Astrocyte of the cerebellum (primary cell): ENCODE data around the gene FZR1.

ENCODE experiments used
- DNase-seq: peaks from one replicate; pipeline ENCODE4 v3.0.0-alpha.2; 2011; ENCODE audit warnings: low read depth
- H3K4me3 ChIP-seq: 2 replicates; pipeline ENCODE4 v1.5.1; 2011; ENCODE audit warnings: mild to moderate bottlenecking, low read depth, low read length, moderate library complexity
- in situ Hi-C: cut with HindIII; loops from 2 replicates; pipeline ENCODE4 v1.10.0; 2017; ENCODE audit warnings: low sequenced_read_pairs
- TF ChIP-seq, protein P1 (sequence below): IDR thresholded peaks from 2 replicates; pipeline ENCODE4 v1.5.1; 2012; ENCODE audit warnings: low read length, low read depth, moderate library complexity, mild to moderate bottlenecking; ENCODE audit errors: missing control alignments

FZR1 gene

DNA sequence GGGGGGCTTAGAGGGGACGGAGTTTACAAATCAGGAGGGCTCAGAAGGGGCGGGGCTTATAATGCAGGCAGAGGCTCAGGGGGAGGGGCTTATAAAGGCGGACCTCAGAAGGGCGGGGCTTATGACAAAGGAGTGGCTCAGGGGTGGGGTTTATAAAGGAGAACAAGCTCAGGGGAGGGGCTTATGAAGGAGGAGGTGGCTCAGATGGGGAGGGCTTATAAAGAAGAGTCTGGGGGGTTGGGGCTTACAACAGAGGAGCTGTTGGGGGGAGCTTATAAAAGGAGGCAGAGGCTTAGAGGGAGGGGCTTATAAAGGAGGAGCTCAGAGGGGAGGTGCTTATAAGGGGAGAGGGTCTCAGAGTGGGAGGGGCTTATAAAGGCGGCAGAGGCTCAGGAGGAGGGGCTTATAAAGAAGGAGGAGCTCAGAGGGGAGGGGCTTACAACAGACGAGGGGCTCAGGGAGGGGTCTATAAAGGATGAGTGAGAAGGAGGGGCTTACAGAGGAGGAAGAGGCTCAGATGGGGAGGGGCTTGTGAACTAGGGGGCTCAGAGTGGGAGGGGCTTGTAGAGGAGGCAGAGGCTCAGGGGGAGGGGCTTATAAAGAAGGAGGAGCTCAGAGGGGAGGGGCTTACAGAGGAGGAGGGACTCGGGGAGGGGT, 26.8 kb upstream of the FZR1 start:
- TF ChIP-seq, protein P1, sequence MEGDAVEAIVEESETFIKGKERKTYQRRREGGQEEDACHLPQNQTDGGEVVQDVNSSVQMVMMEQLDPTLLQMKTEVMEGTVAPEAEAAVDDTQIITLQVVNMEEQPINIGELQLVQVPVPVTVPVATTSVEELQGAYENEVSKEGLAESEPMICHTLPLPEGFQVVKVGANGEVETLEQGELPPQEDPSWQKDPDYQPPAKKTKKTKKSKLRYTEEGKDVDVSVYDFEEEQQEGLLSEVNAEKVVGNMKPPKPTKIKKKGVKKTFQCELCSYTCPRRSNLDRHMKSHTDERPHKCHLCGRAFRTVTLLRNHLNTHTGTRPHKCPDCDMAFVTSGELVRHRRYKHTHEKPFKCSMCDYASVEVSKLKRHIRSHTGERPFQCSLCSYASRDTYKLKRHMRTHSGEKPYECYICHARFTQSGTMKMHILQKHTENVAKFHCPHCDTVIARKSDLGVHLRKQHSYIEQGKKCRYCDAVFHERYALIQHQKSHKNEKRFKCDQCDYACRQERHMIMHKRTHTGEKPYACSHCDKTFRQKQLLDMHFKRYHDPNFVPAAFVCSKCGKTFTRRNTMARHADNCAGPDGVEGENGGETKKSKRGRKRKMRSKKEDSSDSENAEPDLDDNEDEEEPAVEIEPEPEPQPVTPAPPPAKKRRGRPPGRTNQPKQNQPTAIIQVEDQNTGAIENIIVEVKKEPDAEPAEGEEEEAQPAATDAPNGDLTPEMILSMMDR: no peak
- H3K4me3 ChIP-seq: no peak overlapping the region
- in situ Hi-C loops: no loop called here
- DNase-seq: no peak

DNA sequence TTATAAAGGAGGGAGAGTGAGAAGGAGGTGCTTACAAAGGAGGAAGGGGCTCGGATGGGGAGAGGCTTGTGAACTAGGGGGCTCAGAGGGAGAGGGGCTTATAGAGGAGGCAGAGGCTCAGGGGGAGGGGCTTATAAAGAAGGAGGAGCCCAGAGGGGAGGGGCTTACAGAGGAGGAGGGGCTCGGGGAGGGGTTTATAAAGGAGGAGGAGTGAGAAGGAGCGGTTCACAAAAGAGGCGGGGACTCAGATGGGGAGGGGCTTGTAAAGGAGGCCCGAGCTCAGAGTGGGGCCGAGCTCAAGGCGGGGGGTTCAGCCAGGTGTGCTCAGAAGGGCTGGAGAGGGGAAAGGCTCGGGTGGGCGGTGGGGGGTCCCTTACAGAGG, 26.3 kb upstream of the FZR1 start:
- no peak for DNase-seq
- TF ChIP-seq, protein P1: no peak

DNA sequence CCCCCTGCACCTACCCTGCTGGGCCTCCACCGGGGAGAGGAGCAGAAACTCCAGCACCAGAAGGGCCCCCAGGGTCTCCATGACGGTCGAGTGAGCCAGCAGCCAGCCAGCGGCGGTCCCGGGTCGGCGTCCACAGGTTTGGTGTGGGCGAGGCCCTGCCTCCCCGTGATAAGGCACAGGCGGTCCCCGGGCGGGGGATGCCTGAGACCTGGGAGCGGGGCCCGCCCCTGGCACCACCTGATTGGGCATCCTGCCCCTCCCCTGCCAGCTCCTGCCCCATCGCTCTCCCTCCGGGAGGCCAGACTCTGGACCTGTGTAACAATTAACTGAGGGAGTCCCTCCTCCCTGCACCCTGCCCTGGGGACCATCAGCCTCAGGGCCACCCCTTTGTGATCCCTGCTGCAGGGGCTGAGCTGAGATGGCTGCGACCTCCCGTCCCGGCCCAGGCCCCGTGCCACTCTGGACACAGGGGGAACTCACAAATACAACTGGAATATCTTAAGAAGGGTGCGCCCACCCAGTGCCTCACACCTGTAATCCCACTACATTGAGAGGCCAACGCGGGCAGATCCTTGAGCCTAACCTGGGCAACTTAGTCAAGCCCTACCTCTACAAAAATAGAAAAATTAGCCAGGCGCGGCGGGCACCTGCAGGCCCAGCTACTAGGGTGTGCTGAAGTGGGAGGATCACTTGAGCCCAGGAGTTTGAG, 25.6 kb upstream of the FZR1 start, which contains the start of gene SMIM24:
TSS of gene SMIM24 (minus strand) at position 143 of the 709 bp plus-strand sequence. CDS start at position 81, 62 bp downstream.
- no peak within 1 kb of the TSS for H3K4me3 ChIP-seq
- in situ Hi-C loops: no loop called here
- TF ChIP-seq, protein P1: no peak
- DNase-seq: no peak

More for the DNA sequence above, 26.3 kb upstream of the FZR1 start:
- H3K4me3 ChIP-seq: no peak overlapping the region
- in situ Hi-C loops: no loop called here

DNA sequence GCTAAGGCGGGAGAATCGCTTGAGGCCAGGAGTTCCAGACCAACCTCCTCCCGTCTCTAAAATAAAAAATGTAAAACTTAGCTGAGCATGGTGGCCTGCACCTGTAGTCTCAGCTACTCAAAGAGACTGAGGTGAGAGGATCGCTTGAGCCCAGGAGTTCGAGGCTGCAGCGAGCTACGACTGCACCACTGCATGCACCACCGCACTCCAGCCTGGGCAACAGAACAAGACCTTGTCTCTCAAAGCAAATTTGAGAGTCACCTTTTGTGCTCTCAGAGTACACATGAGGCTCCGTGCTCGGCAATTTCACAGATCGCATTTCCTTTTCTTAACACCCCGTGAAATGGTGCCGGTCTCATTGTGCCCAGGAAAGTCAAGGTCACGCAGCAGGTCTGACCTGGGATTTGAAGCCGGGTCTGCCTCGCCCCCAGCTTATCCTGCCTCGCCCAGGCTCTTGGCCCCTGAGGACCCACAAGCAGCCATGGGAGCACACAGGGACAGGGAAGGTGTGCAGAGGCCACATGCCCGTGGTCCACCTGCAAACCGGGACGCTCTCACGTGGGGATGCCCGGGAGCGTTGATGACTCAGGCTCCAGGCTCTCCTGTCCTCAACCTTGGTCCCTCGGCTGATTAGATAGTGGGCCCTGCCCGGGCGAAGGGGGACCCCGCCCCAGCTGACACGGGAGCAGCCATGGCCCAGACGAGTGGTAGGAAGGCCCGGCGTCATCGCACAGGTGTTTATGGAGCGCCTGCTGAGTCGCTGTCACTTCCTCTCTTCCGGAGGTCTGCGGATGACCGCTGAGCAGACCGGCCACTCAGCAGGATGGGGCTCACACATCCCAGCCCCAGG, 24.6 kb upstream of the FZR1 start:
- TF ChIP-seq, protein P1: no peak
- H3K4me3 ChIP-seq: no peak overlapping the region
- DNase-seq: no peak
- in situ Hi-C loops: no loop called here

DNA sequence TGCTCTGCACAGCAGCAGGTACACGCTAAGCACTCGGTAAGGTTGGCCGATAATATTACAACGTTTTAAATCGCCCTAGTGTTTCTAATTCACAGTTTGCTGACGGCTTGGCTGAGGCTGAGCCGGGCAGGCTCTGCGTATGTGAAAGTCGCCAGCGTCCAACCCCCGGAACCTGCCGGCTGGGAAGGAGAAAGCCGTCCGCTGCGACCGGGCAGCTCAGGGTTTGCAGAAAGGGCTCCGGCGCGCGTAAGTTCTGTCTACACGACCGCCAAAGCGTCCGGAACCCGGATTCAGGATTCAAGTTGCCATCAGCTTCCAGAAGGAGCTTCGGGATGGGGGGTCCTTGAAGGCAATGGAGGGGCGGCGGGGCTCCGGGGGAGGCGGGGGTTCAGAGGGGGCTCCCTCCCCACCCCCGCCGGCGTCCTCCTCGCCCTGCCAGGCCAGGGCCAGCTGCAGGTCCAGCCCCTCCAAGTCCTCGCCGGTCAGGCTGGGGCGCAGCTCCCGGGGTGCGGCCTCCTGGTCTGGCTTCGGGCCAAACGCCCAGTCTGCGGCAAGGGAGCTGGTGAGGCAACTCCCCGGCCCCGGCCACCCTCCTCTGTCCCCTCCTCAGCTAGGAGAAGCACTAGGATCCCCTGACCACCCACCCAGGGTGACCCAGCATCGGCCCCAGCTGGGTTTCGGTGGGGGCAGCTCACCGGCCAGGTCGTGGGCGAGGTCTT, 23.4 kb upstream of the FZR1 start:
- in situ Hi-C loops: no loop called here
- H3K4me3 ChIP-seq: no peak overlapping the region
- DNase-seq: no peak
- TF ChIP-seq, protein P1: no peak

DNA sequence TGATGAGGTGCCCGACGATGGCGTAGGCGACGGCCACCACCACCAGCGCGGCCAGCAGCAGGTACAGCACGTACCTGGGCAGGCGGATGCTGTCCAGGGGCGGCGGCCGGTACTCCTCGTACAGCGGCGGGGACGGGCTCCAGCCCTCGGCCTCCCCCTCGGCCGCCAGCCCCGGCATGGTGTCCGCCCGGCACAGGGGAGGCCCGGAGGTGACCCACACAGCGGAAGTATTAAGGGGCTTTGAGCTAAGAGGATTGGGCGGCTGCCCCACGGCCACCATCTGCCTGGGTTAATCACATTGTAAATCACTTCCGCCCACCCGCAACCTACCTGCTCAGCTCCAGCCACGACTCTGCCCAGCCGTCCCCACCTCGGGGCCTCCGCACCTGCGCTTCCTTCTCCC, 22.9 kb upstream of the FZR1 start, which contains the start of gene SMIM44:
TSS of gene SMIM44 (minus strand) at position 216 of the 403 bp plus-strand sequence. CDS start at position 178, 38 bp downstream.
- H3K4me3 ChIP-seq: no peak within 1 kb of the TSS
- DNase-seq: no peak
- TF ChIP-seq, protein P1: no peak
- in situ Hi-C loops: no loop called here
